CD4-positive, alpha-beta T cell (primary cell): ENCODE results near the gene SEMA3F. TPM values are rescaled to one million over a fixed set of nuclear protein-coding genes. Genes with fewer than 3 reads are reported as not detected.

Source experiments
- ATAC-seq: fragments of 200-7000 bp; cut with Tn5 transposase; one replicate; pipeline ENCODE4 v1.10.0; 2022; ENCODE audit warnings: mild to moderate bottlenecking; ENCODE audit not compliant: poor library complexity
- CTCF ChIA-PET: fragments of 350-600 bp; sonication (Branson Sonifier 250); formaldehyde crosslinking; loops from one replicate; lab custom pipeline; 2021; ENCODE audit warnings: antibody characterized with exemption, inconsistent platforms; lab: Charles Lee
- POLR2A ChIA-PET: fragments of 350-600 bp; sonication (Branson Sonifier 250); formaldehyde crosslinking; loops from one replicate; lab custom pipeline; 2021; ENCODE audit warnings: antibody characterized with exemption, inconsistent platforms; lab: Charles Lee
- DNase-seq, 14 experiments: peaks; one replicate each; pipeline ENCODE4 v3.0.0-alpha.2; 2013 to 2020; ENCODE audit warnings: mixed read lengths in 2 of 14
- H3K27ac ChIP-seq, 2 donors: one replicate each; pipeline versions ENCODE4 v1.5.1 to v1.7.0; 2013; ENCODE audit warnings: low read length in 2 of 2, low read depth in 1 of 2, mild to moderate bottlenecking in 1 of 2
- H3K27me3 ChIP-seq, 2 experiments: 1 replicate in 1 of 2; 2 replicates in 1 of 2; pipeline versions ENCODE4 v1.6.1 to v1.7.0; 2013; ENCODE audit warnings: low read length in 2 of 2, control low read depth in 1 of 2, mild to moderate bottlenecking in 1 of 2, moderate library complexity in 1 of 2; ENCODE audit not compliant: insufficient read depth in 2 of 2, control insufficient read depth in 1 of 2
- H3K36me3 ChIP-seq: one replicate; pipeline ENCODE4 v1.6.1; 2013; ENCODE audit warnings: low read length, control low read depth; ENCODE audit not compliant: insufficient read depth
- H3K4me1 ChIP-seq: one replicate; pipeline ENCODE4 v1.6.1; 2013; ENCODE audit warnings: low read length, control low read depth; ENCODE audit not compliant: insufficient read depth
- H3K4me3 ChIP-seq: one replicate; pipeline ENCODE4 v1.5.1; 2013; ENCODE audit warnings: mild to moderate bottlenecking, low read length, moderate library complexity
- H3K9me3 ChIP-seq, 2 experiments: 1 replicate in 1 of 2; 2 replicates in 1 of 2; pipeline versions ENCODE4 v1.6.1 to v1.7.0; 2013; ENCODE audit warnings: low read length in 2 of 2, mild to moderate bottlenecking in 2 of 2, control low read depth in 1 of 2, moderate library complexity in 1 of 2; ENCODE audit not compliant: control insufficient read depth in 1 of 2, insufficient read depth in 1 of 2
- H3K27ac Mint-ChIP-seq: one replicate; pipeline ENCODE4 v1.8.0; 2020; ENCODE audit warnings: mixed read lengths
- H3K27me3 Mint-ChIP-seq: one replicate; pipeline ENCODE4 v1.8.0; 2021; ENCODE audit warnings: mixed read lengths
- H3K36me3 Mint-ChIP-seq: one replicate; pipeline ENCODE4 v1.8.0; 2021; ENCODE audit warnings: low read depth, mixed read lengths
- H3K4me1 Mint-ChIP-seq: one replicate; pipeline ENCODE4 v1.8.0; 2021; ENCODE audit warnings: low read depth, mixed read lengths
- H3K4me3 Mint-ChIP-seq: one replicate; pipeline ENCODE4 v1.8.0; 2020; ENCODE audit warnings: mild to moderate bottlenecking, mixed read lengths
- H3K9me3 Mint-ChIP-seq: one replicate; pipeline ENCODE4 v1.8.0; 2020; ENCODE audit warnings: mixed read lengths
- CTCF ChIP-seq: fragments of 200-600 bp; IDR thresholded peaks from one replicate; pipeline ENCODE4 v1.8.0; 2022; ENCODE audit warnings: antibody characterized with exemption, mild to moderate bottlenecking
- intact Hi-C, 2 experiments: fragments of 100-400 bp; cut with DNase I in 1 of 2; cut with micrococcal nuclease in 1 of 2; formaldehyde crosslinking; loops; one replicate each; pipeline versions ENCODE4 v1.15.1 to v1.9.0; 2023 to 2025; cut with DNase I, micrococcal nuclease
- total RNA-seq, 174 experiments: library from RNA in 2 of 174; stranded (reverse) in 2 of 174; gene quantifications; one replicate each; pipeline ENCODE4 v1.2.3 and lab custom pipeline; 2021 to 2026

The SEMA3F gene
- total RNA-seq, 2 experiments from 2014 or later: 0.22 to 1.1 TPM

- POLR2A ChIA-PET: no interaction called here
- no peak overlapping the region for H3K27ac ChIP-seq
- H3K27me3 ChIP-seq: peaks cover 45 to 58% of the 10 kb centered on the region in 2 experiments
- no peak overlapping the region for H3K4me3 ChIP-seq
- Mint-ChIP-seq H3K36me3 (no peaks in the 10 kb centered on the region), H3K4me1 (no peaks in the 10 kb centered on the region), H3K4me3 (no peak overlapping the region), H3K27ac (no peak overlapping the region), H3K27me3 (peaks cover 49% of the 10 kb centered on the region), H3K9me3 (no peaks in the 10 kb centered on the region)
- peaks cover 21% of the 10 kb centered on the region for H3K4me1 ChIP-seq
- TF ChIP-seq CTCF: no peak
- no peaks in the 10 kb centered on the region for H3K36me3 ChIP-seq
- peaks cover 0 to 18% of the 10 kb centered on the region in 2 experiments for H3K9me3 ChIP-seq
- no peak for DNase-seq
- no peak for ATAC-seq
- CTCF ChIA-PET: no interaction called here
- intact Hi-C loops: no loop called here
Measured at GRCh38 chr3:50202353-50203112, 47.4 kb downstream of the SEMA3F start.

GRCh38 chr3:50203113-50203808 lies 48.1 kb downstream of the SEMA3F start:
- H3K36me3 Mint-ChIP-seq: no peaks in the 10 kb centered on the region
- no peak for TF ChIP-seq CTCF
- no peak overlapping the region for H3K4me3 Mint-ChIP-seq
- Histone ChIP-seq H3K4me3 (no peak overlapping the region), H3K9me3 (peaks cover 0 to 18% of the 10 kb centered on the region in 2 experiments), H3K36me3 (no peaks in the 10 kb centered on the region), H3K27ac (no peak overlapping the region), H3K4me1 (peaks cover 21% of the 10 kb centered on the region), H3K27me3 (peaks cover 48 to 63% of the 10 kb centered on the region in 2 experiments)
- DNase-seq: no peak
- CTCF ChIA-PET: interaction anchor here (1.2 to 1.3 kb wide), 2 partner anchors 9 to 11 kb away, joined by 4 read pairs; no protein-coding TSS in a partner anchor
- ATAC-seq: no peak
- POLR2A ChIA-PET: no interaction called here
- H3K27me3 Mint-ChIP-seq: peaks cover 50% of the 10 kb centered on the region
- intact Hi-C loops: no loop called here
- no peak overlapping the region for H3K27ac Mint-ChIP-seq
- H3K9me3 Mint-ChIP-seq: no peaks in the 10 kb centered on the region
- no peaks in the 10 kb centered on the region for H3K4me1 Mint-ChIP-seq

GRCh38 chr3:50203809-50204803 lies 49.0 kb downstream of the SEMA3F start:
- H3K9me3 Mint-ChIP-seq: no peaks in the 10 kb centered on the region
- H3K27ac Mint-ChIP-seq: no peak overlapping the region
- peaks cover 56% of the 10 kb centered on the region for H3K27me3 Mint-ChIP-seq

More at GRCh38 chr3:50203809-50204803, 49.0 kb downstream of the SEMA3F start:
- ChIA-PET CTCF (interaction anchor here (1.2 to 1.7 kb wide), 3 partner anchors 9 to 12 kb away, joined by 4 to 5 read pairs (median 4); no protein-coding TSS in a partner anchor), POLR2A (interaction anchor here (0.6 kb wide), 1 partner anchor 940 kb away, joined by 3 read pairs; no protein-coding TSS in a partner anchor)
- H3K4me3 Mint-ChIP-seq: no peak overlapping the region
- intact Hi-C loops: no loop called here
- no peak overlapping the region for H3K27ac ChIP-seq
- no peaks in the 10 kb centered on the region for H3K36me3 Mint-ChIP-seq
- peaks cover 21% of the 10 kb centered on the region for H3K4me1 ChIP-seq
- H3K27me3 ChIP-seq: peaks cover 48 to 63% of the 10 kb centered on the region in 2 experiments
- H3K4me1 Mint-ChIP-seq: no peaks in the 10 kb centered on the region
- no peaks in the 10 kb centered on the region for H3K36me3 ChIP-seq
- no peak for DNase-seq
- H3K9me3 ChIP-seq: peaks cover 0 to 18% of the 10 kb centered on the region in 2 experiments
- no peak overlapping the region for H3K4me3 ChIP-seq
- TF ChIP-seq CTCF: no peak
- ATAC-seq: no peak
